Measurements from ENCODE around the gene GPC6.

Gene GPC6

GRCh38 chr13:93499991-93500390 lies 273.4 kb downstream of the GPC6 start:
- FAIRE-seq (no peak), DNase-seq (ENCODE audit: insufficient read length) (no peak)
- TF ChIP-seq TAF1 (IDR thresholded peaks at IDR 0.05; ENCODE audit: borderline replicate concordance, low read depth, low read length): no peak
- no peak for TF ChIP-seq POLR2A (IDR thresholded peaks at IDR 0.05; ENCODE audit: low read depth, low read length)
- no peak for TF ChIP-seq POLR2AphosphoS5 (IDR thresholded peaks at IDR 0.05; ENCODE audit: low read depth, low read length)

GRCh38 chr13:93502071-93502470 lies 275.5 kb downstream of the GPC6 start:
- TF ChIP-seq TAF1 (IDR thresholded peaks at IDR 0.05; ENCODE audit: borderline replicate concordance, low read depth, low read length) (no peak), POLR2A (IDR thresholded peaks at IDR 0.05; ENCODE audit: low read depth, low read length) (no peak), POLR2AphosphoS5 (IDR thresholded peaks at IDR 0.05; ENCODE audit: low read depth, low read length) (no peak)
- no peak for FAIRE-seq
- no peak for DNase-seq (ENCODE audit: insufficient read length)

GRCh38 chr13:93502987-93503615 lies 276.5 kb downstream of the GPC6 start:
- no peak for DNase-seq (ENCODE audit: insufficient read length)
- no peak for FAIRE-seq
- no peak for TF ChIP-seq POLR2AphosphoS5 (IDR thresholded peaks at IDR 0.05; ENCODE audit: low read depth, low read length)
- no peak for TF ChIP-seq TAF1 (IDR thresholded peaks at IDR 0.05; ENCODE audit: borderline replicate concordance, low read depth, low read length)
- no peak for TF ChIP-seq POLR2A (IDR thresholded peaks at IDR 0.05; ENCODE audit: low read depth, low read length)

GRCh38 chr13:93505104-93505952 lies 278.7 kb downstream of the GPC6 start:
- no peak for TF ChIP-seq TAF1 (IDR thresholded peaks at IDR 0.05; ENCODE audit: borderline replicate concordance, low read depth, low read length)
- no peak for TF ChIP-seq POLR2AphosphoS5 (IDR thresholded peaks at IDR 0.05; ENCODE audit: low read depth, low read length)
- TF ChIP-seq POLR2A (IDR thresholded peaks at IDR 0.05; ENCODE audit: low read depth, low read length): no peak
- DNase-seq (ENCODE audit: insufficient read length) (no peak), FAIRE-seq (no peak)

GRCh38 chr13:93511011-93511410 lies 284.4 kb downstream of the GPC6 start:
- TF ChIP-seq TAF1 (IDR thresholded peaks at IDR 0.05; ENCODE audit: borderline replicate concordance, low read depth, low read length) (no peak), POLR2A (IDR thresholded peaks at IDR 0.05; ENCODE audit: low read depth, low read length) (no peak), POLR2AphosphoS5 (IDR thresholded peaks at IDR 0.05; ENCODE audit: low read depth, low read length) (no peak)
- DNase-seq (ENCODE audit: insufficient read length) (no peak), FAIRE-seq (no peak)

GRCh38 chr13:93515267-93515666 lies 288.7 kb downstream of the GPC6 start:
- TF ChIP-seq POLR2A (IDR thresholded peaks at IDR 0.05; ENCODE audit: low read depth, low read length): no peak
- no peak for TF ChIP-seq POLR2AphosphoS5 (IDR thresholded peaks at IDR 0.05; ENCODE audit: low read depth, low read length)
- TF ChIP-seq TAF1 (IDR thresholded peaks at IDR 0.05; ENCODE audit: borderline replicate concordance, low read depth, low read length): no peak
- FAIRE-seq: no peak
- DNase-seq (ENCODE audit: insufficient read length): no peak

GRCh38 chr13:93517658-93518057 lies 291.1 kb downstream of the GPC6 start:
- TF ChIP-seq TAF1 (IDR thresholded peaks at IDR 0.05; ENCODE audit: borderline replicate concordance, low read depth, low read length) (no peak), POLR2A (IDR thresholded peaks at IDR 0.05; ENCODE audit: low read depth, low read length) (no peak), POLR2AphosphoS5 (IDR thresholded peaks at IDR 0.05; ENCODE audit: low read depth, low read length) (no peak)
- DNase-seq (ENCODE audit: insufficient read length) (no peak), FAIRE-seq (no peak)

GRCh38 chr13:93521307-93521706 lies 294.7 kb downstream of the GPC6 start:
- FAIRE-seq (no peak), DNase-seq (ENCODE audit: insufficient read length) (no peak)
- no peak for TF ChIP-seq POLR2A (IDR thresholded peaks at IDR 0.05; ENCODE audit: low read depth, low read length)

GRCh38 chr13:93522501-93522900 lies 295.9 kb downstream of the GPC6 start:
- TF ChIP-seq POLR2A (IDR thresholded peaks at IDR 0.05; ENCODE audit: low read depth, low read length): no peak
- TF ChIP-seq POLR2AphosphoS5 (IDR thresholded peaks at IDR 0.05; ENCODE audit: low read depth, low read length): no peak
- no peak for TF ChIP-seq TAF1 (IDR thresholded peaks at IDR 0.05; ENCODE audit: borderline replicate concordance, low read depth, low read length)
- no peak for DNase-seq (ENCODE audit: insufficient read length)
- FAIRE-seq: no peak

- no peak for TF ChIP-seq POLR2A (IDR thresholded peaks at IDR 0.05; ENCODE audit: low read depth, low read length)
- no peak for TF ChIP-seq POLR2AphosphoS5 (IDR thresholded peaks at IDR 0.05; ENCODE audit: low read depth, low read length)
- TF ChIP-seq TAF1 (IDR thresholded peaks at IDR 0.05; ENCODE audit: borderline replicate concordance, low read depth, low read length): no peak
- FAIRE-seq (no peak), DNase-seq (ENCODE audit: insufficient read length) (no peak)
Observed at GRCh38 chr13:93525087-93525486, 298.5 kb downstream of the GPC6 start.

- TF ChIP-seq POLR2A (IDR thresholded peaks at IDR 0.05; ENCODE audit: low read depth, low read length) (no peak), TAF1 (IDR thresholded peaks at IDR 0.05; ENCODE audit: borderline replicate concordance, low read depth, low read length) (no peak), POLR2AphosphoS5 (IDR thresholded peaks at IDR 0.05; ENCODE audit: low read depth, low read length) (no peak)
- FAIRE-seq: no peak
Observed at GRCh38 chr13:93527748-93528297, 301.2 kb downstream of the GPC6 start.

GRCh38 chr13:93529961-93530360 lies 303.4 kb downstream of the GPC6 start:
- TF ChIP-seq TAF1 (IDR thresholded peaks at IDR 0.05; ENCODE audit: borderline replicate concordance, low read depth, low read length) (no peak), POLR2A (IDR thresholded peaks at IDR 0.05; ENCODE audit: low read depth, low read length) (no peak), POLR2AphosphoS5 (IDR thresholded peaks at IDR 0.05; ENCODE audit: low read depth, low read length) (no peak)
- DNase-seq (ENCODE audit: insufficient read length) (no peak), FAIRE-seq (no peak)

More at GRCh38 chr13:93527748-93528297, 301.2 kb downstream of the GPC6 start:
- DNase-seq (ENCODE audit: insufficient read length): no peak
